Kasumi-1 (cell line): ENCODE data around the gene ARTN.

Experiments
- DNase-seq, 2 experiments: peaks; one replicate each; lab custom pipeline; 2025; lab: John Stamatoyannopoulos, UW

Gene ARTN

DNA sequence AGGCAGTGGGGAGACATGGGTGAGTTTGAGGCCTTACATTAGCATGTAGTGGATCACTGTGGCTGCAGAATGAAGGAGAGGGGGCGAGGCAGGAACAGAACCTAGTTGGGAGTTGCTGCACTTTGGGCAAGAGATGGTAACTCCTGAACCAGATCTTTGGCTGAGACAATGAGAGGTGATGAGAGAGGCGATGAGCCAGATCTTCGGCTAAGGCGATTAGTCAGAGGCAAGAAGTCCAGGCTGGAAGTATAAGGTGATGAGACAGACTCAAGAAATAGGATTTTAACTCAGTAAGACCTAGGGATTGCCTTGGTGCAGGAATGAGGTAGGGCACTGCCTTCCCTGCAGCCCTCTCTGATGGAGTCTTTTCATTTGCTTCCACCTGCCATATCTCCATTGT lies 9.1 kb upstream of the ARTN start:
- DNase-seq, result no peak

GRCh38 chr1:43925846-43926245 lies 7.8 kb upstream of the ARTN start:
- no peak for DNase-seq

GRCh38 chr1:43930168-43930948 lies 3.2 kb upstream of the ARTN start:
- peak in 1 of 2 experiments; percentile 14 for DNase-seq

DNA sequence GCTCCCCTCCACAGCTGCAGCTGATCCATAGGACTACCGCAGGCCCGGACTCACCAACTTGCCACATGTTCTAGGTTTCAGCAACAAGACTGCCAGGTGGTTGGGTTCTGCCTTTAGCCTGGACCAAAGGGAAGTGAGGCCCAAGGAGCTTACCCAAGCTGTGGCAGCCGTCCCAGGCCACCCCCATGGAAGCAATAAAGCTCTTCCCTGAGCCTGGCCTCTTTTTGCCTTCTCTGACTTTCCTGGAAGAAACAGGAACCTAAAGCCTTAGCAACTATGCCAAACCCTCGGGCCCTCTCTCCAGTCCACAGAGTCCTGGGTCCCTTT lies 2.7 kb upstream of the ARTN start:
- DNase-seq, result no peak

- DNase-seq, result no peak
Observed at GRCh38 chr1:43931711-43932660, 1.6 kb upstream of the ARTN start.

DNA sequence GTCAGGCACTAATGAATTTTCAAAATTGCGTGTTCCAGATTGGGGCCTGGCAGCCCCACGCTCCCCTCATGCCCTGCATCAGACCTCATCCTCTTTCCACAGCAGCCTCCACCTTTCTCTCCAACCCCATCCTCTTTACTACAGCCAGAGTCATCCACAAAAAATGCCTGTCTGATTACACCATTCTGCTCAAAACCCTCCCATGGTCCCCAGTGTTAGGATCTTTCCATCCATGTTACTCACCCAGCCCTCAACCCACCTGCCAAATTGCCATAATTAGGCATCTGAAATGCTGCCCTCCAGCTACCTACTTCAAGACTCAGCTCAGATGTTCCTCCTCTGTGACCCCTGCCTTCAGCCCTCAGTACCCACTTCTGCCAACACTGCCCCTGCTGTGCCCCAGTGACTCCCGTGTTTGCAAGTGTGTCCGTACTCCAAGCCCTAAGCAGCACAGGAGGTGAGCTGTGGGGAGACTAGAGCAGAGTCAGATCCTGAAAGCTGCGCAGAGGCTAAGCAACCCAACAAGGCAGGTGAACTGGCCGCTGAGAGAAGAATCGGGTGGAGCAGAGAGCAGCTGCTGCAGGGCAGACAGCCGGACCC lies 715 bp upstream of the ARTN start:
- no peak for DNase-seq

DNA sequence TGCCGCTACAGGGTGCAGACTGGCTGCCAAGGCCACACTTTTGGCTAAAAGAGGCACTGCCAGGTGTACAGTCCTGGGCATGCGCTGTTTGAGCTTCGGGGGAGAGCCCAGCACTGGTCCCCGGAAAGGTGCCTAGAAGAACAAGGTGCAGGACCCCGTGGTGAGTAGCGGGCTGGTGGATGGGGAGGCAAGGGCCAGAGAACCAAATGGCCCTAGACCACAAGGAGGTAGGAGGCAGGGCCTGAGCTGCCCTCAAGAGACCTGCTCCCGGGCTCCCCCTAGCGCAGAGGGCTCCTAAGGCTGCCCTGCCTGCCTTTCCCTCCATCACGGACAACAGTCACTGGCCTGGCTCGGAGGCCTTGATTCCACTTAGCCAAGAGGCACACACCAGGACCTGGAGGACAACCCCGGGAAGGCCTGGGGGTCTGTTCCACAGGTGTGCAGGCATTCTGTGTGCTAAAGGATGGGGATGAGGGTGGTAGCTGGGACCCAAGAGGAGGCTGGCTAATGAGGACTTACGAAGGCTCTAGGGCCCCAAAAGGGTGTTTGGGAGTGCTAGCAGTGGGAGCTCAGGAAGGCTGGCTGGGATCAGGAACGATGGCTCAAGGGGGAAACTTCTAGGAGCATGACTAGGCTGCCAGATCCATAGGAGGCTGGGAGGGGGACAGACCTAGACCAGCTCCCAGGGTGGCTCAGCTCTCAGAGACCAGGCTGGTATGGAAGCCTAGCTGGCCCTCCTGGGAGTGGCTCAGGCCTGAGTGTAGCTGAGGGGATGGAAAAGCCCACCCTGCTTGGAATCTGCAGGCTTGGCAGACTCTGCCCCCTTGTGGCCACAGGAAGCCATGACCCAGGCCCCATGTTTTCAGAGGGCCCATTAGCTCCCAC lies 742 bp downstream of the ARTN start:
- peak; percentile 54 to 66 for DNase-seq

GRCh38 chr1:43934986-43935324 lies 1.4 kb downstream of the ARTN start:
- no peak for DNase-seq

DNA sequence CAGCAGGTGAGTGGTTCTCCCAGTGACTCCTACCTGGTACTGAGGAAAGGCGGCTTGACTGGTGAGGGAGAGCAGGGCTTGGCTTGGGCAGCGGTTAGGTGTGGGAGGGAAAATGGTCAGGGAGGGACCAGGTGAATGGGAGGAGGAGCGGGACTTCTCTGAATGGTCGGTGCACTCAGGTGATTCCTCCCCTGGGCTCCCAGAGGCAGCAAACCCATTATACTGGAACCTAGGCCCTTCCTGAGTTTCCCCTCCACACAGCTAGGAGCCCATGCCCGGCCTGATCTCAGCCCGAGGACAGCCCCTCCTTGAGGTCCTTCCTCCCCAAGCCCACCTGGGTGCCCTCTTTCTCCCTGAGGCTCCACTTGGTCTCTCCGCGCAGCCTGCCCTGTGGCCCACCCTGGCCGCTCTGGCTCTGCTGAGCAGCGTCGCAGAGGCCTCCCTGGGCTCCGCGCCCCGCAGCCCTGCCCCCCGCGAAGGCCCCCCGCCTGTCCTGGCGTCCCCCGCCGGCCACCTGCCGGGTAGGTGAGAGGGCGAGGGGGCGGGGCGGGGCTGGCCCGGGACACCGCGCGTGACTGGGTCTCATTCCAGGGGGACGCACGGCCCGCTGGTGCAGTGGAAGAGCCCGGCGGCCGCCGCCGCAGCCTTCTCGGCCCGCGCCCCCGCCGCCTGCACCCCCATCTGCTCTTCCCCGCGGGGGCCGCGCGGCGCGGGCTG lies 2.3 kb downstream of the ARTN start:
- DNase-seq, result no peak

- peak; percentile 28 to 29 for DNase-seq
Observed at GRCh38 chr1:43936431-43937151, 3.0 kb downstream of the ARTN start.

DNA sequence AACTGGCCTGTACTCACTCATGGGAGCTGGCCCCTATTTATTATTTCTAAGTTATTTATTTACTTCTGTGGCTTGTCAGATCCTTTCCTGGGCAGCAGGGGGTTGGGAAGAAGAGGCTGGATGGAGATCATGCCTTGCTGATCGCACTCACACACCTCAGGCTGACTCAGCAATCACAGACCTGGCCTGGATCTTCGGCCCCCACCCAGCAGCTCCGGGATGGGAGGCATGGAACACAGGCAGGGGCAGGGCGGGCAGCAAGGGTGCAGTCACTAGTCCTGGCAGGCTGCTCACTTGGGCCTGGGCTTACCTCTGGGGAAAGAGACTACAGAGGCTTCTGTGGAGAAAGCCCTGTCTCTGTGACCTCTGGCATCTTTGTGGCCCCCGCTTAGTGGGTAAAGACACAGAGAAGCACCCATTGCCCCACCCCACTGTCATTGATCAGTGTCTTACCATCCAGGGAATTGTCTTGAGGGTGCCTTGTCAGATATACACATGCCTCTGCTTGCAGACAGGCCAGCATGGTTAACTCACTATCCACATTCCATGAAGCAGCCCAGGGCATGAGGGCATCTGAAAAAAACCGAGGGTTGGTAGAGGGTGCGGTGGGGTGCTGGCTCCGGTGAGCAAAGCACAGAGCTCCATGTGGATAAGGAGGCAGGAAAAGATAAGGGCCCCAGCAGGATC lies 3.7 kb downstream of the ARTN start:
- no peak for DNase-seq

- no peak for DNase-seq
Observed at GRCh38 chr1:43938383-43938782, 4.8 kb downstream of the ARTN start.

GRCh38 chr1:43938892-43939587 lies 5.4 kb downstream of the ARTN start:
- DNase-seq, result no peak

DNA sequence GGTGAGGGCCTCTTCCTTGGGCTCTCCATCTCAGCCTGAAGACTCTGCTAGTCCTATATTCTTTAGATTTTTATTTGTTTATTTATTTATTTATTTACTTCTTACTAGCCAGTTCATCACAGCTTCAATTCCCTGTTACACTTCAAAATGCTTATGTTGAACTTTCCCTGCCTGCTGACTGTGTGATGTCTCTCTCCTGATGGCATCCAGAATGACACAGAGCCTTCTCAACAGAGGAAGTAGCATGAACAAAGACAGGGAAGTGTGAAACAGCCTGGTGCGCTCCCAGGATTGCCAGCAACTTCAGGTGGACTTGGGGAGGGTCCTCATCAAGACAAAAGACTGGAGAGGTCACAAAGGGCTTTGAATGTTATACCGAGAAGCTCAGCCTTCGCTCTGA lies 8.8 kb downstream of the ARTN start:
- no peak for DNase-seq

- DNase-seq, result no peak
Observed at GRCh38 chr1:43944860-43945259, 11.3 kb downstream of the ARTN start.

GRCh38 chr1:43945674-43946235 lies 12.2 kb downstream of the ARTN start:
- no peak for DNase-seq

GRCh38 chr1:43946236-43947060 lies 12.8 kb downstream of the ARTN start, which contains the start of gene IPO13:
Gene IPO13 (plus strand): TSS chr1:43946950. CDS start chr1:43947601, 651 bp downstream.
- peak; percentile 94 to 96 for DNase-seq
